Measurements from ENCODE around the gene LOXL1.

The LOXL1 gene

GRCh38 chr15:73892446-73893226, 33.6 kb upstream of the LOXL1 start:
- TF ChIP-seq TAF1 (IDR thresholded peaks at IDR 0.05; ENCODE audit: low read depth) (no peak), YY1 (IDR thresholded peaks at IDR 0.05; ENCODE audit: low read depth) (no peak)

GRCh38 chr15:73894133-73894814, 32.0 kb upstream of the LOXL1 start:
- TF ChIP-seq NFIC (IDR thresholded peaks at IDR 0.05) = no peak
- TF ChIP-seq CREB1 (IDR thresholded peaks at IDR 0.05; ENCODE audit: low read depth) = no peak
- no peak for TF ChIP-seq YY1 (IDR thresholded peaks at IDR 0.05; ENCODE audit: low read depth)
- TF ChIP-seq RAD21 (IDR thresholded peaks at IDR 0.05; ENCODE audit: low read depth) = no peak
- no peak for TF ChIP-seq EGR1 (IDR thresholded peaks at IDR 0.05)
- TF ChIP-seq, protein P1, sequence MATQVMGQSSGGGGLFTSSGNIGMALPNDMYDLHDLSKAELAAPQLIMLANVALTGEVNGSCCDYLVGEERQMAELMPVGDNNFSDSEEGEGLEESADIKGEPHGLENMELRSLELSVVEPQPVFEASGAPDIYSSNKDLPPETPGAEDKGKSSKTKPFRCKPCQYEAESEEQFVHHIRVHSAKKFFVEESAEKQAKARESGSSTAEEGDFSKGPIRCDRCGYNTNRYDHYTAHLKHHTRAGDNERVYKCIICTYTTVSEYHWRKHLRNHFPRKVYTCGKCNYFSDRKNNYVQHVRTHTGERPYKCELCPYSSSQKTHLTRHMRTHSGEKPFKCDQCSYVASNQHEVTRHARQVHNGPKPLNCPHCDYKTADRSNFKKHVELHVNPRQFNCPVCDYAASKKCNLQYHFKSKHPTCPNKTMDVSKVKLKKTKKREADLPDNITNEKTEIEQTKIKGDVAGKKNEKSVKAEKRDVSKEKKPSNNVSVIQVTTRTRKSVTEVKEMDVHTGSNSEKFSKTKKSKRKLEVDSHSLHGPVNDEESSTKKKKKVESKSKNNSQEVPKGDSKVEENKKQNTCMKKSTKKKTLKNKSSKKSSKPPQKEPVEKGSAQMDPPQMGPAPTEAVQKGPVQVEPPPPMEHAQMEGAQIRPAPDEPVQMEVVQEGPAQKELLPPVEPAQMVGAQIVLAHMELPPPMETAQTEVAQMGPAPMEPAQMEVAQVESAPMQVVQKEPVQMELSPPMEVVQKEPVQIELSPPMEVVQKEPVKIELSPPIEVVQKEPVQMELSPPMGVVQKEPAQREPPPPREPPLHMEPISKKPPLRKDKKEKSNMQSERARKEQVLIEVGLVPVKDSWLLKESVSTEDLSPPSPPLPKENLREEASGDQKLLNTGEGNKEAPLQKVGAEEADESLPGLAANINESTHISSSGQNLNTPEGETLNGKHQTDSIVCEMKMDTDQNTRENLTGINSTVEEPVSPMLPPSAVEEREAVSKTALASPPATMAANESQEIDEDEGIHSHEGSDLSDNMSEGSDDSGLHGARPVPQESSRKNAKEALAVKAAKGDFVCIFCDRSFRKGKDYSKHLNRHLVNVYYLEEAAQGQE (IDR thresholded peaks at IDR 0.05; ENCODE audit: low read depth) = no peak
- TF ChIP-seq TAF1 (IDR thresholded peaks at IDR 0.05; ENCODE audit: low read depth) = no peak

GRCh38 chr15:73897441-73898261, 28.6 kb upstream of the LOXL1 start:
- no peak for TF ChIP-seq TCF12 (IDR thresholded peaks at IDR 0.05; ENCODE audit: low read depth)
- no peak for TF ChIP-seq TAF1 (IDR thresholded peaks at IDR 0.05; ENCODE audit: low read depth)
- TF ChIP-seq, protein P1 (IDR thresholded peaks at IDR 0.05; ENCODE audit: low read depth) = no peak
- no peak for TF ChIP-seq USF1 (IDR thresholded peaks at IDR 0.05)
- TF ChIP-seq TEAD4 (IDR thresholded peaks at IDR 0.05) = no peak
- TF ChIP-seq CEBPB (IDR thresholded peaks at IDR 0.05) = no peak
- TF ChIP-seq EGR1 (IDR thresholded peaks at IDR 0.05) = no peak
- no peak for TF ChIP-seq ZBTB7A (IDR thresholded peaks at IDR 0.05; ENCODE audit: low read depth)
- TF ChIP-seq CREB1 (IDR thresholded peaks at IDR 0.05; ENCODE audit: low read depth) = no peak
- peak; percentile 92 for TF ChIP-seq RAD21 (IDR thresholded peaks at IDR 0.05; ENCODE audit: low read depth)
- 0 out of 2 replicates have a peak, but pooled peaks have one; percentile 34 for TF ChIP-seq YY1 (IDR thresholded peaks at IDR 0.05; ENCODE audit: low read depth)
- no peak for TF ChIP-seq EP300 (IDR thresholded peaks at IDR 0.05; ENCODE audit: borderline replicate concordance)
- TF ChIP-seq NFIC (IDR thresholded peaks at IDR 0.05) = no peak

DNA sequence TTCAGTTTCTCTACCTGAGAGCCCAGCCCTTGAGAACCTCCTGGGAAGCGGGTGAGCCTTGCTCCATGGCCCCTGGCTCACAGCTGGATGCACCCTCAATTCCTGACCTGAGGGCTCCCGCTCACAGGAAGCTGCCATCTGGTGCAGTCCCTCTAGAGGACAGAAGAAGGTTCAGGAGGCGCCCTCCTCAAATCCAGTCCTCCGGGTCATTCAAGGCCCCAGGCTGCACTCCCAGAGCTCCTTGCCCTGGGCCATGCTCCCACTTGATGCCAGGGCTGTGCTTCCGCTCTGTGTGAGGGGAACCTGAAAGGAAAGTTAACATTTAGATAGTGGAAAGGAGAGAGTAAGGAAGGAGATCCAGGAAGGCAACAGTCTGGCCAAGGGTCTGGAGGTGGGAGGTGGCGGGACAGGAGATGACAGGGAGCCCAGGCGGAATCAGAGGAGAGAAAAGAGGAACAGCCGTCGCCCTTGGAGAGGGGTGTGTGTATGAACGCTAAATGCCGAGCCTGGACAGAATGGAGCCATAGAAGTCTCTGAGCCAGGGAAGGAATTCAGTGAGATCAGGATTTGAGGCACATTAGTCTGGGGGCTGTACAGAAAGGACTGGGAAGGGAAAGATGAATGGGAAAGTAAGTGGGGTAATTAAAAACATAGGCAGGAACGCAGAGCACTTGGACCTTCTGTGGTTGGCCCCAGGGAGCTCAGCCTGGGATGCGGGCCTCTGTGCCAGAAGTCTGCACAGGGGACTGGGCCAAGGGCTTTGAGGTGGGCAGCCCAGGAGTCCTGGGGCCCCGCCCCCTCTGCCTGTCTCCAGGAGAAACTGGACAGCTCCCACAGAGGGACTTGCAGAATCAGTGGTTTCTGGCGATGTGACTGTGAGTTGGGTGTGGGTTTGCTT, 26.8 kb upstream of the LOXL1 start:
- TF ChIP-seq, protein P1 (IDR thresholded peaks at IDR 0.05; ENCODE audit: low read depth) = peak; percentile 64
- no peak for TF ChIP-seq USF1 (IDR thresholded peaks at IDR 0.05)
